Chondrocyte (in vitro differentiated cells): ENCODE data around the gene CLIC5. TPM values are rescaled to one million over a fixed set of nuclear protein-coding genes. Genes with fewer than 3 reads are reported as not detected.

Experiments
- DNase-seq: peaks from one replicate; pipeline ENCODE4 v3.0.0; 2021; ENCODE audit warnings: mixed read lengths, low spot score
- H3K27ac Mint-ChIP-seq: one replicate; pipeline ENCODE4 v1.8.0; 2021; ENCODE audit warnings: mild to moderate bottlenecking, moderate library complexity, mixed read lengths; ENCODE audit not compliant: unreplicated experiment
- H3K27me3 Mint-ChIP-seq: 2 replicates; pipeline ENCODE4 v1.8.0; 2021; ENCODE audit warnings: low read depth, mixed read lengths
- H3K36me3 Mint-ChIP-seq: 2 replicates; pipeline ENCODE4 v1.8.0; 2021; ENCODE audit warnings: low read depth, mixed read lengths
- H3K4me1 Mint-ChIP-seq: 2 replicates; pipeline ENCODE4 v1.8.0; 2021; ENCODE audit warnings: low read depth, mild to moderate bottlenecking, mixed read lengths
- H3K4me3 Mint-ChIP-seq: one replicate; pipeline ENCODE4 v1.8.0; 2021; ENCODE audit warnings: mild to moderate bottlenecking, moderate library complexity, mixed read lengths; ENCODE audit not compliant: unreplicated experiment
- H3K9me3 Mint-ChIP-seq: 2 replicates; pipeline ENCODE4 v1.8.0; 2021; ENCODE audit warnings: low read depth, mixed read lengths
- total RNA-seq: library from RNA; stranded (reverse); gene quantifications from 3 replicates; pipeline ENCODE4 v1.2.1, GENCODE V29; 2021
- TF ChIP-seq, protein P1 (sequence below): fragments of 200-600 bp; sonication (generic); IDR thresholded peaks from 2 replicates; pipeline ENCODE4 v1.5.0; 2021; ENCODE audit warnings: antibody characterized with exemption, mild to moderate bottlenecking, moderate library complexity

Gene CLIC5
- total RNA-seq, 1 donor from 2014 or later = not detected

DNA sequence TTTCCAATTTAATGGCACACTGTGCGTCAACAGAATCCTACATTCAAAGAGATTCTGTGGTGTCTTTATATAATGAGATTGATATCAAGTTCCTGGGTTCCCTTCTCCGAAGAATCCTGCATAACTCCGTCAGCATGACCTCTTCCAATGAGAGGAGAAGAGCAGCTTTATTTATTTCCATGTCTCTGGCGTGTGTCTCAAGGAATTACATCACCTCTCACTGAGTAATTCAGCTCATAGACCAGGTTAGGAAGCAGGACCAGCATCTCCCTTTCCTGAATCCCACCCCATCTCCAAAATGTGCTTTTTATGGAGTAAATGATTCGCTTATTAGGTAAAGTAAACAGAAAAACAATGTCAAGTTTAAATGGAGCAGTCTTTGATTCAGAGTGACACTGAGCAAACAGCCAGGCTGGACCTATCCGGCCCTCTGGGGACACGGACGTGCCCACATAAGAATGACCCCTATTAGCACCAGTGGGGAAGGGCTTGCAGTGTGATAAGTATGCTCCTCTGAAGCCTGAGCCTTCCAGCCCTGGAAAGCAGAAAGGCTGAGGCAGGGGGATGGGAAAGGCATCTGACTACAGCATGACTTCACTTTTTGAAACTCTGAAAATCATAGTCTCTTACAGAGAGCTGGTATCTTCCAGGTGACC, 165.2 kb downstream of the CLIC5 start:
- Mint-ChIP-seq H3K4me1 (peaks cover 5% of the 10 kb centered on the region), H3K9me3 (no peaks in the 10 kb centered on the region), H3K27ac (no peak overlapping the region), H3K4me3 (no peak overlapping the region), H3K36me3 (no peaks in the 10 kb centered on the region), H3K27me3 (peaks cover 8% of the 10 kb centered on the region)
- DNase-seq = no peak
- TF ChIP-seq, protein P1, sequence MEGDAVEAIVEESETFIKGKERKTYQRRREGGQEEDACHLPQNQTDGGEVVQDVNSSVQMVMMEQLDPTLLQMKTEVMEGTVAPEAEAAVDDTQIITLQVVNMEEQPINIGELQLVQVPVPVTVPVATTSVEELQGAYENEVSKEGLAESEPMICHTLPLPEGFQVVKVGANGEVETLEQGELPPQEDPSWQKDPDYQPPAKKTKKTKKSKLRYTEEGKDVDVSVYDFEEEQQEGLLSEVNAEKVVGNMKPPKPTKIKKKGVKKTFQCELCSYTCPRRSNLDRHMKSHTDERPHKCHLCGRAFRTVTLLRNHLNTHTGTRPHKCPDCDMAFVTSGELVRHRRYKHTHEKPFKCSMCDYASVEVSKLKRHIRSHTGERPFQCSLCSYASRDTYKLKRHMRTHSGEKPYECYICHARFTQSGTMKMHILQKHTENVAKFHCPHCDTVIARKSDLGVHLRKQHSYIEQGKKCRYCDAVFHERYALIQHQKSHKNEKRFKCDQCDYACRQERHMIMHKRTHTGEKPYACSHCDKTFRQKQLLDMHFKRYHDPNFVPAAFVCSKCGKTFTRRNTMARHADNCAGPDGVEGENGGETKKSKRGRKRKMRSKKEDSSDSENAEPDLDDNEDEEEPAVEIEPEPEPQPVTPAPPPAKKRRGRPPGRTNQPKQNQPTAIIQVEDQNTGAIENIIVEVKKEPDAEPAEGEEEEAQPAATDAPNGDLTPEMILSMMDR = no peak

DNA sequence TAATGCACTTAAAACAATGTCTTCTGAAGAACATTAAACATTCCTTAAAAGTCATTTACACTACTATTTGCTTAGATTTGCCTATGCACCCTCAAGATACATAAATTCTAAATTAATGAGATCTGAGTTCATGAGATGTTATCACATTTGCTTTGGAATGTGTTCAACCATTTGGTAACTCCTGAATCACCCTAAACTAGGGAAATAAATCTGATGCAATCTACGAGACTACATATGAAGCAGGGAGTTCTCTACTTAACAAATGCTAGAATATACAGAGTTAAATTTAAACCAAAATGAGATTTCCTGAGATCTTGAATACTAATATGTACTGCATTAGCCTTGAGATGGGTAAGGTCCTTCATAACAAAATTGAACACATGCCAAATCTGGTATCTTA, 170.1 kb downstream of the CLIC5 start:
- Mint-ChIP-seq H3K27me3 (no peaks in the 10 kb centered on the region), H3K4me1 (peaks cover 7% of the 10 kb centered on the region), H3K4me3 (no peak overlapping the region), H3K9me3 (no peaks in the 10 kb centered on the region), H3K27ac (no peak overlapping the region), H3K36me3 (no peaks in the 10 kb centered on the region)
- TF ChIP-seq, protein P1 = no peak
- no peak for DNase-seq

DNA sequence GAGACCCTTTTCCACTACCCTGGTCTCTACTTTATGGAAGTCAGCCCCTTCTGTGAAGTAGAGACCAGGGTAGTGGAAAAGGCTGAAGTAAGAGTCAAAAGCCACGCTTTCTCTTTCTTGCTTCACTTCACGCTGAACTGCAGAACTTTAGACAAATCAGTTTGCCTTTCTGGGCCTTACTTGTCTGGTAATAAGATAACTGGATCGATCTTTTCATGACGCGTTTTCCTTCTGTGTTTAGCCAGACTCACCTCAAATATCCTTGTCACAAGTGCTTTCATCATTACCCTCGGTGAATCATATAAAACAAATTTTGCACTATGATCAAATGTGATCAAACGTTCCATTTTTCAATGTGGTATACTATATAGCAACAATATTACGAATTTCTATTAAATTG, 170.7 kb downstream of the CLIC5 start:
- no peaks in the 10 kb centered on the region for H3K27me3 Mint-ChIP-seq
- TF ChIP-seq, protein P1 = no peak
- H3K36me3 Mint-ChIP-seq = no peaks in the 10 kb centered on the region
- H3K27ac Mint-ChIP-seq = no peak overlapping the region
- no peak for DNase-seq
- H3K9me3 Mint-ChIP-seq = no peaks in the 10 kb centered on the region
- H3K4me3 Mint-ChIP-seq = no peak overlapping the region
- H3K4me1 Mint-ChIP-seq = peaks cover 7% of the 10 kb centered on the region

DNA sequence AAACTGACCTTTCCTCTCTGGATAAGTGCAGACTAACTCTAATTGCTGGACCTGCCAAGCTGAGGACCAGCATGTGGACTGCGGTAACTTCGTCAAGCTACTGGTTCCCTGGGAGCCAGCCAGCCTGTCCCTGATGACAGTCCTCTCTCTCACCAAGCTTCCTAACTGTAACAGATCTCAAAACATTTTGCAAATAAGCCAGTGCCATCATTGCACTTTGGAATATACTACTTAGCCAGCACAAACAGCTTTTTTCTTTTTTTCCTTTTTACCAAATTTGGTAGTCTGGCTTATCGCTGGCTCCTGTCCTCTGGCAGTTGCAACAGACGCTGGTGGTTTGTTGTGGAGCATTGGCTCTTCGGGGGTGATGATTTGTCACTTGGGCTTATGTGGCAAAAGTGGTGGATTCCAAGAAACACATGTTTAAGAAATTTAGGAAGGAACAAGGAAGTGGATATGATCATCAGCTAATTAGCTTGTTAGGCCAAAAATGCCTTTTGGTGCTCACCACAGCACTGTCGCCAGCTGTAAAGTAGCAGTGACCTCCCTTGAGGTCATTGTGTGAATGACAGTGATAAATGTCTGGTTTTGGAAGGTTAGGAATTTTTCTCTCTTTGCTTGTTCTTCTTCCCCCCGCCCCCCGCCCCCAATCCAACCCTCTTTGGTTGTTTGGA, 171.7 kb downstream of the CLIC5 start:
- Mint-ChIP-seq H3K27me3 (no peaks in the 10 kb centered on the region), H3K27ac (no peak overlapping the region), H3K36me3 (no peaks in the 10 kb centered on the region), H3K4me3 (no peak overlapping the region), H3K4me1 (peaks cover 7% of the 10 kb centered on the region), H3K9me3 (no peaks in the 10 kb centered on the region)
- no peak for DNase-seq
- TF ChIP-seq, protein P1 = no peak

DNA sequence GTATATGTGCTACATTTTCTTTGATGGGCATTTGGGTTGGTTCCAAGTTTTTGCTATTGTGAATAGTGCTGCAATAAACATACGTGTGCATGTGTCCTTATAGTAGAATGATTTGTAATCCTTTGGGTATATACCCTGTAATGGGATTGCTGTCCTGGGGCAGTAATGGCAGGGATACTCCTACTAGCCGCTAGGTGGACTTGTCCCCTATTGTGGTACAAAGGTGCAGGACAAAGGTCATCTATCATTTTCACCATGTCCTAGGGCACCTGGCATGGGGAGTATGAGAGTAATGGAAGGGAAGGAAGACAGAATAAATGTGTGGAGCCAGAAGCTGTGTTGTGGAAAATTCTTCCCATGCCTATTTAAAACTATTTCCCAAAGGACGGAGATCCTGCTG, 174.6 kb downstream of the CLIC5 start:
- Mint-ChIP-seq H3K9me3 (no peaks in the 10 kb centered on the region), H3K36me3 (no peaks in the 10 kb centered on the region), H3K4me3 (no peak overlapping the region), H3K4me1 (peaks cover 11% of the 10 kb centered on the region), H3K27me3 (no peaks in the 10 kb centered on the region), H3K27ac (no peak overlapping the region)
- DNase-seq = no peak
- TF ChIP-seq, protein P1 = no peak
